NT2/D1 (cell line): Measurements from ENCODE around the gene ZNF845.

ENCODE experiments used
- SUZ12 ChIP-seq: IDR thresholded peaks from 2 replicates; pipeline ENCODE4 v1.6.1; 2011; ENCODE audit not compliant: insufficient read length, insufficient read depth; ENCODE audit errors: extremely low read depth
- YY1 ChIP-seq: IDR thresholded peaks from 2 replicates; pipeline ENCODE4 v1.6.1; 2011; ENCODE audit not compliant: insufficient read length, insufficient read depth

DNA sequence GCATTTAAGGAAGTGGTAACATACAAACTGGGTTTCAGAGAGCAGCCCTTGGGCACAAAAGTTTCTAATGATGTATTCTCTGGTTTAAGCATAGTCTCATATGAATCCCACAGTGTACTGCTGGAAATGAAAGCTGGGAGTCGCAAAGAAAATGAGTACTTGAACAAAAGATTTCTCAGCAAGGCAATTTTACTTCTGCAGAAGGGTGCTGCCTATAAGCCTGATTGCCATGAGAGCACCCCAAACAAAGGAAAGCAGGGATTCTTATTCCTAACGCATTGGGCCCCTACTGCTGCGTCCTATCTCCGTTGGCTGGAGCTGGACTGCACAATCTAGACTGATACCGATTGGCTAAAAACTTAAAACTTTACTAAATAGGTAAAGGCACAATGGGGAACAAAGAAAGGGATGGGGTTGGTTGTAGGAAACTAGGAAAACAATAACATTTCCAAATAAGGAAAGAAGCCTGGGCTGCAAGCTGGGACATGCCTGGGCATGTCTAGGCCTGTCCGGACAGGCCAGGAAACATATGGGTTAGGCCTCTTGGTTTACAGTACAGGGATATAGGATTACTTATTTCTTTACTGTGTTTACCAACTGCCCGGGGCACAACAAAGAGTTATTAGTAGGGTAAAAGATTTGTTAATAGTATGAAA, 38.6 kb upstream of the ZNF845 start:
- TF ChIP-seq YY1 (no peak), SUZ12 (no peak)
